Neuronal stem cell (in vitro differentiated cells): Measurements from ENCODE around the gene FCGR3A.
"Not testable (repeated sequence)": the region's sequence is repeated elsewhere in the genome, so short reads cannot be mapped to it uniquely, and the experiment has no call there.

Source experiments
- DNase-seq: peaks from one replicate; pipeline ENCODE4 v3.0.0-alpha.2; 2013; ENCODE audit warnings: low spot score
- H2AFZ ChIP-seq: one replicate; pipeline ENCODE4 v1.6.1; 2013; ENCODE audit warnings: mild to moderate bottlenecking, low read length, inconsistent platforms
- H2AK5ac ChIP-seq: 2 replicates; pipeline ENCODE4 v1.6.1; 2013; ENCODE audit warnings: low read depth, mild to moderate bottlenecking, inconsistent platforms, low read length, moderate library complexity, mixed read lengths
- H2BK120ac ChIP-seq: 2 replicates; pipeline ENCODE4 v1.6.1; 2013; ENCODE audit warnings: low read depth, mild to moderate bottlenecking, inconsistent platforms, low read length, moderate library complexity, mixed read lengths
- H2BK12ac ChIP-seq: one replicate; pipeline ENCODE4 v1.6.1; 2013; ENCODE audit warnings: low read length, inconsistent platforms
- H2BK15ac ChIP-seq: 2 replicates; pipeline ENCODE4 v1.6.1; 2013; ENCODE audit warnings: mild to moderate bottlenecking, low read length, inconsistent platforms, mixed read lengths
- H2BK5ac ChIP-seq: one replicate; pipeline ENCODE4 v1.6.1; 2013; ENCODE audit warnings: inconsistent platforms, mild to moderate bottlenecking, low read length, moderate library complexity
- H3K14ac ChIP-seq: one replicate; pipeline ENCODE4 v1.6.1; 2013; ENCODE audit warnings: low read length, inconsistent platforms
- H3K18ac ChIP-seq: 2 replicates; pipeline ENCODE4 v1.6.1; 2013; ENCODE audit warnings: low read length, inconsistent platforms
- H3K23ac ChIP-seq: 2 replicates; pipeline ENCODE4 v1.6.1; 2013; ENCODE audit warnings: low read depth, mild to moderate bottlenecking, mixed read lengths, low read length, inconsistent platforms; ENCODE audit not compliant: poor library complexity
- H3K27ac ChIP-seq: replicated peaks from 3 replicates; pipeline ENCODE4 v1.5.1; 2013; ENCODE audit warnings: low read length, inconsistent platforms
- H3K27me3 ChIP-seq, 3 experiments: 2 replicates each; pipeline ENCODE4 v1.6.1; 2013; ENCODE audit warnings: low read length in 3 of 3, mild to moderate bottlenecking in 2 of 3, inconsistent platforms in 1 of 3, low read depth in 1 of 3, mixed read lengths in 1 of 3, moderate library complexity in 1 of 3; ENCODE audit not compliant: control insufficient read depth in 3 of 3, insufficient read depth in 3 of 3
- H3K36me3 ChIP-seq, 2 donors: replicated peaks in 1 of 2; 2 replicates each; pipeline ENCODE4 v1.6.1; 2013; ENCODE audit warnings: low read length in 2 of 2; ENCODE audit not compliant: control insufficient read depth in 2 of 2, insufficient read depth in 2 of 2
- H3K4ac ChIP-seq: 2 replicates; pipeline ENCODE4 v1.6.1; 2013; ENCODE audit warnings: inconsistent platforms, mild to moderate bottlenecking, low read length, moderate library complexity
- H3K4me1 ChIP-seq, 2 donors: 1 replicate in 1 of 2; 2 replicates in 1 of 2; pipeline ENCODE4 v1.6.1; 2013; ENCODE audit warnings: low read length in 2 of 2, low read depth in 1 of 2; ENCODE audit not compliant: control insufficient read depth in 2 of 2, insufficient read depth in 1 of 2
- H3K4me2 ChIP-seq: one replicate; pipeline ENCODE4 v1.6.1; 2013; ENCODE audit warnings: mild to moderate bottlenecking, low read length, inconsistent platforms; ENCODE audit not compliant: insufficient read depth, poor library complexity, severe bottlenecking
- H3K4me3 ChIP-seq, 2 donors: 2 replicates each; pipeline ENCODE4 v1.5.1; 2013; ENCODE audit warnings: low read length in 2 of 2, mild to moderate bottlenecking in 2 of 2, inconsistent platforms in 1 of 2, moderate library complexity in 1 of 2
- H3K79me1 ChIP-seq: one replicate; pipeline ENCODE4 v1.6.1; 2013; ENCODE audit warnings: low read depth, mild to moderate bottlenecking, inconsistent platforms, low read length, moderate library complexity
- H3K9ac ChIP-seq: one replicate; pipeline ENCODE4 v1.6.1; 2013; ENCODE audit warnings: mild to moderate bottlenecking, low read depth, low read length, inconsistent platforms; ENCODE audit not compliant: poor library complexity
- H3K9me3 ChIP-seq, 2 donors: replicated peaks in 1 of 2; 2 replicates each; pipeline versions ENCODE3 to v1.6.1; 2013; ENCODE audit warnings: low read length in 2 of 2, mild to moderate bottlenecking in 2 of 2, inconsistent platforms in 1 of 2, low read depth in 1 of 2, mixed read lengths in 1 of 2, moderate library complexity in 1 of 2; ENCODE audit not compliant: control insufficient read depth in 2 of 2, insufficient read depth in 1 of 2
- H4K8ac ChIP-seq: one replicate; pipeline ENCODE4 v1.6.1; 2013; ENCODE audit warnings: low read depth, mild to moderate bottlenecking, inconsistent platforms, low read length, moderate library complexity
- H4K91ac ChIP-seq: one replicate; pipeline ENCODE4 v1.6.1; 2013; ENCODE audit warnings: low read length, low read depth, mild to moderate bottlenecking, inconsistent platforms; ENCODE audit not compliant: poor library complexity
- WGBS, 2 donors: extraction: QIAGEN DNeasy Blood & Tissue Kit; methylation state at CpG; one replicate each; pipeline ENCODE4 v1.1.7; 2013; ENCODE audit warnings: missing lambda C conversion rate in 2 of 2, mixed read lengths in 1 of 2; ENCODE audit not compliant: insufficient read length in 2 of 2, insufficient replicate concordance in 1 of 2; ENCODE audit errors: extremely low coverage in 2 of 2; 5-methylcytosine and 5-hydroxymethylcytosine counted together

The FCGR3A gene

DNA sequence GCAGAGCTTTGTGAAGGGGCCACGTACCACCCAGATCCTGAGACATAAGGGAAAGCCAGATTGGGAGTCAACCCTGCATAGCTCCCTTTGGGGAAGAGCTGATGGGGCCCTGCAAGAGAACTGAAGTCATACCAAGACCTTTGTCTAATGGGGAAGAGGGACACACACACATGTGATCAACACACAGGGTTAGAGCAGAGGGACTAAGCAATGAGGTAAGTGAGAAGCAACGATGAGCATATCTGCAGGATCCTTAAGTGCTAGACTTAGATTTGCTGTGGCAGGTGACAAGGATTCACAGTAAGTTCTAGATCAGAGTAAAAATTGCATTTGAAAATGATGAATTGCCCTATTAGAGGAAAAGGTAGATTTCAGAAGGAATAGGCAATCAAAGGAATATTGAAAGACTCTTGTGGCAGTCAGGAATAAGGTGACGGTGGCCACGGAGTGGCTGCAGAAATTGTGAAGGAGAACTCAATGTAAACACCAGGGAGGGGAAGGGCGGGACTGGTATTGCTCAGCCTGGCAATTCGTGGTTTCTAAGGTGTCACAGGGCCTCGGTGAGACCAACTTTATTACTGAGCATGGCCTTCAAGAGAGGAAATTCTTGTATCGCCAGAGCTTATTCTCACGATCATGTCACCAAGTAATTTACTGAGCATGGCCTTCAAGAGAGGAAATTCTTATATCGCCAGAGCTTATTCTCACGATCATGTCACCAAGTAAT lies 4.5 kb downstream of the FCGR3A start:
- not testable (repeated sequence) for H2BK12ac ChIP-seq, H3K9ac ChIP-seq, H3K27ac ChIP-seq, H2BK120ac ChIP-seq, H3K4me3 ChIP-seq, H3K36me3 ChIP-seq, H3K27me3 ChIP-seq, DNase-seq, H4K91ac ChIP-seq, H2BK15ac ChIP-seq, H3K79me1 ChIP-seq, H3K18ac ChIP-seq, H3K4me1 ChIP-seq, H4K8ac ChIP-seq, H2AFZ ChIP-seq, H3K23ac ChIP-seq, H2BK5ac ChIP-seq, H2AK5ac ChIP-seq, H3K4me2 ChIP-seq, H3K9me3 ChIP-seq, H3K14ac ChIP-seq, H3K4ac ChIP-seq
- no CpG with 5 or more reads among the region's 11 CpGs for WGBS, 2 donors

DNA sequence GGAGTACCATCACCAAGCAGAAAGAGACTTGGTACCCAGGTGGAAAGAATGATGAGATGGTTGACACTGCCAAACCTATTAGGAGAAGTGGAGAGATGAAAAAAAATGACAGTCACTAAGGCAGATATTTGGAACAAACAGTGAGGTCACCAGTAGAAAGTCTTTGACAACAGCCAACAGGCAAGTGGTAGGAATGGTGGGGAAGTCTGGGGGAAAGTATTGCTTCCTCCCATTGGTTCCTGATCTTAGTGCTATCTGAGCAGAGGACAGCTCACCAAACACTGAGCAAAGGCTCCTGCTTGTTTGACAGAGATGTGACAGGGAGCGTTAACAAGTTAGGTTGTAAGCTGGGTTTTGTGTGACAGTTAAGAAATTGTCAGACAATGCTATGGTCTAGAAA lies 6.5 kb downstream of the FCGR3A start:
- no CpG with 5 or more reads among the region's 1 CpG for WGBS, 2 donors

DNA sequence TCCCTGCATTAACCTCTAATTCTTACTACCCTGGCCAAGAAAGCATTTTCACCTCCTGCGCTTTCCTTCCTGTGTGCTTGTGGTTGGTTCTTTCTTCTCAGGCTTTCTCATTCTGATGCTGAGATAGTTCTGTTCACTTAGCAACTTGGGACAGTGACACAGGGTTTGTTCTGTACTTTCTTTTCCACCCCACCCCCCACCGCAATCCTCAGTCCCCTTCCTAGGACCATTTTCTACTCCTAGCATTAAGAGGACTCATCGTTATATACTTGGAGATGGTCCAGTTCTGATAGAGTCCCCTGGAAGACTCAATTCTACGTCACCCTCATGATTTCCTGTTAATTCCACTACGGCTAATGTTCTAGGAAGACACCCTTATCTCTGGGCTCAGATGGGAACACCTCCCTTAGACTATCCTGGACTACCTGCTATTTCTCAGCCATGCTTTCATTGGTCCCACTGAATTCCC lies 7.5 kb downstream of the FCGR3A start:
- H3K27ac ChIP-seq, H4K91ac ChIP-seq, H3K27me3 ChIP-seq, H2AK5ac ChIP-seq, H3K18ac ChIP-seq, H3K4me2 ChIP-seq, H3K79me1 ChIP-seq, H4K8ac ChIP-seq, H3K14ac ChIP-seq, H2BK12ac ChIP-seq, H2BK15ac ChIP-seq, H3K4me1 ChIP-seq, H3K4me3 ChIP-seq, H3K36me3 ChIP-seq, H3K4ac ChIP-seq, H3K9ac ChIP-seq, H2BK5ac ChIP-seq, H2AFZ ChIP-seq, H2BK120ac ChIP-seq, DNase-seq, H3K9me3 ChIP-seq, H3K23ac ChIP-seq: not testable (repeated sequence)
- WGBS, 2 donors: no CpG with 5 or more reads among the region's 5 CpGs

More for the DNA sequence above, 6.5 kb downstream of the FCGR3A start:
- H2AK5ac ChIP-seq, H2BK15ac ChIP-seq, H3K9ac ChIP-seq, H2BK12ac ChIP-seq, H3K27me3 ChIP-seq, H2BK120ac ChIP-seq, H3K14ac ChIP-seq, H3K18ac ChIP-seq, DNase-seq, H3K4me1 ChIP-seq, H3K4me2 ChIP-seq, H2BK5ac ChIP-seq, H3K9me3 ChIP-seq, H3K4ac ChIP-seq, H3K4me3 ChIP-seq, H3K27ac ChIP-seq, H2AFZ ChIP-seq, H4K91ac ChIP-seq, H3K79me1 ChIP-seq, H4K8ac ChIP-seq, H3K36me3 ChIP-seq, H3K23ac ChIP-seq: not testable (repeated sequence)

DNA sequence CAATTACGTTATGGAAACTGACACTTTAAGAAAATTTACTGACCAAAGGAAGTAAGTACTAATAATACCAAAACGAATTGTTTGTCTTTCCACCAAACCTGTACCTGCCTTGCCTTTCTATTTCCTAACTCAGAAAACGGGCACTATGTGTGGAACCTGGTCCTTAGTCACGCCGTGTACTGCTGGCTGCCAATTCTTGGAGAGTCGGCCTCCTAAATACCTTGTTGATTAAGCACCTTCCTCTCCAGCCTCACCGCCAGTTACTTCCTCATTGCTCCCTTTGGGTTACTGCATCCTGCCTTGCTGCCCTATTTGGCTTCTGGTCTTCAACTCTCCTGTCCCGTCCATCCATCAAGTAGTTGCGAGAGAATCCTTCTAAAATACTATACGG lies 9.1 kb downstream of the FCGR3A start:
- not testable (repeated sequence) for DNase-seq, H2BK12ac ChIP-seq, H3K14ac ChIP-seq, H3K27me3 ChIP-seq, H2BK15ac ChIP-seq, H3K4me3 ChIP-seq, H3K27ac ChIP-seq, H2BK5ac ChIP-seq, H3K18ac ChIP-seq, H3K36me3 ChIP-seq, H4K91ac ChIP-seq, H3K4me1 ChIP-seq, H2AFZ ChIP-seq, H3K4me2 ChIP-seq, H3K9ac ChIP-seq, H4K8ac ChIP-seq, H3K23ac ChIP-seq, H3K4ac ChIP-seq, H2AK5ac ChIP-seq, H2BK120ac ChIP-seq, H3K79me1 ChIP-seq, H3K9me3 ChIP-seq
- no CpG with 5 or more reads among the region's 10 CpGs for WGBS, 2 donors
